Measurements from ENCODE around the gene CCL20. TPM values are rescaled to one million over a fixed set of nuclear protein-coding genes. Genes with fewer than 3 reads are reported as not detected.
A peak's percentile ranks its signal among the peaks of the same experiment; 100 is the strongest.
"Not testable (repeated sequence)": the region's sequence is repeated elsewhere in the genome, so short reads cannot be mapped to it uniquely, and the experiment has no call there.

The CCL20 gene
- 0.89 and 3.3 TPM in 2 replicates for total RNA-seq

- DNase-seq (ENCODE audit: low read depth in 2 of 2) = peak in 1 of 2 donors; percentile 12
Observed at GRCh38 chr2:227813562-227814353, at the start of gene CCL20. CCL20 (plus strand) TSS chr2:227813842; CDS start chr2:227813912, 70 bp downstream.

GRCh38 chr2:227765788-227766372, 47.8 kb upstream of the CCL20 start:
- peak in 1 of 2 donors; percentile 17 for DNase-seq (ENCODE audit: low read depth in 2 of 2)

- peak; percentile 58 to 80 for DNase-seq (ENCODE audit: low read depth in 2 of 2)
Observed at GRCh38 chr2:227766373-227766883, 47.2 kb upstream of the CCL20 start.

- DNase-seq (ENCODE audit: low read depth in 2 of 2) = no peak
Observed at GRCh38 chr2:227767830-227768229, 45.8 kb upstream of the CCL20 start.

GRCh38 chr2:227772197-227772661, 41.4 kb upstream of the CCL20 start:
- no peak for DNase-seq (ENCODE audit: low read depth in 2 of 2)

GRCh38 chr2:227772932-227773331, 40.7 kb upstream of the CCL20 start:
- DNase-seq (ENCODE audit: low read depth in 2 of 2) = no peak

- DNase-seq (ENCODE audit: low read depth in 2 of 2) = peak in 1 of 2 donors; percentile 26
Observed at GRCh38 chr2:227774011-227774624, 39.5 kb upstream of the CCL20 start.

- DNase-seq (ENCODE audit: low read depth in 2 of 2) = no peak
Observed at GRCh38 chr2:227774895-227775842, 38.5 kb upstream of the CCL20 start.

- no peak for DNase-seq (ENCODE audit: low read depth in 2 of 2)
Observed at GRCh38 chr2:227780981-227781615, 32.5 kb upstream of the CCL20 start.

- no peak for DNase-seq (ENCODE audit: low read depth in 2 of 2)
Observed at GRCh38 chr2:227781841-227782240, 31.8 kb upstream of the CCL20 start.

- DNase-seq (ENCODE audit: low read depth in 2 of 2) = no peak
Observed at GRCh38 chr2:227782804-227783203, 30.8 kb upstream of the CCL20 start.

- no peak for DNase-seq (ENCODE audit: low read depth in 2 of 2)
Observed at GRCh38 chr2:227783404-227784138, 30.1 kb upstream of the CCL20 start.

GRCh38 chr2:227785293-227785692, 28.3 kb upstream of the CCL20 start:
- DNase-seq (ENCODE audit: low read depth in 2 of 2) = no peak

- DNase-seq (ENCODE audit: low read depth in 2 of 2) = peak in 1 of 2 donors; percentile 56
Observed at GRCh38 chr2:227788561-227789018, 25.1 kb upstream of the CCL20 start.

GRCh38 chr2:227789803-227790202, 23.8 kb upstream of the CCL20 start:
- DNase-seq (ENCODE audit: low read depth in 2 of 2) = no peak

- no peak for DNase-seq (ENCODE audit: low read depth in 2 of 2)
Observed at GRCh38 chr2:227793148-227793712, 20.4 kb upstream of the CCL20 start.

GRCh38 chr2:227796045-227796711, 17.5 kb upstream of the CCL20 start:
- no peak for DNase-seq (ENCODE audit: low read depth in 2 of 2)

GRCh38 chr2:227796768-227797167, 16.9 kb upstream of the CCL20 start:
- DNase-seq (ENCODE audit: low read depth in 2 of 2) = not testable (repeated sequence)

GRCh38 chr2:227799202-227799601, 14.4 kb upstream of the CCL20 start:
- DNase-seq (ENCODE audit: low read depth in 2 of 2) = no peak

All from dermis microvascular lymphatic vessel endothelial cell (primary cell).